NCI-H1105 treated with DMSO at 0.1 percent for 48 hours (cell line): Measurements from ENCODE around the gene ARGFX.
"Not testable (repeated sequence)": the region's sequence is repeated elsewhere in the genome, so short reads cannot be mapped to it uniquely, and the experiment has no call there.

Source experiments
- DNase-seq: peaks from one replicate; lab custom pipeline; 2025; lab: John Stamatoyannopoulos, UW

Gene ARGFX

GRCh38 chr3:121599900-121600299 is 32.2 kb downstream of the ARGFX start:
- DNase-seq, result not testable (repeated sequence)

DNA sequence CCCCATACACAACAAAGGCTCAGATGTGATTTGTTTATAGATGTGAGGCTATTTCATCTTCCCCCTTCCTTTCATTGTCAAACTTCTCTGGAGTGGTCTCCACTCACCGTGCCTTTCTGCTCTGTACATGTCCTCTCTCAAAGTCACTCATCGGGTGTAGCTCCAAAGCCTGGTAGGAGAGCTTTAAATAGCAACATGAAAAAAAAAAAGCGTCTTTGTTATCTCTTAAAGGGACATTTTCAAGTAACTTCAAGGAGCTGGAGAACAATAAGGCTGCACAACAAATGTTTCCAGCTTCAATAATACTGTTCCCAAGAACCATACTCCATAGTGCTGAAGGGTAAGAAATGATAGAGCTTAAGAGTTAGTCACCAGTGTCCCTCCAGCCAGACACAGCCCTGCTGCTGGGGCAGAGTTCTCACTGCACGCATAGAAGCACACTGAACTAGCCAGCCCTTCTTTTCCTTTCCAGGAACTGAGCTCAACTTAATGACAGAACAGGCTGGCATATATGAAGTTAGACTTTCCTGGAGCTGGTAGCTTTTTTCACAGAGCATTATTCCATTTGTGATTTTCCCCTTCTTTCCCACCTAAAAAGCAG is 33.6 kb downstream of the ARGFX start:
- DNase-seq, result no peak

GRCh38 chr3:121604759-121605158 is 37.0 kb downstream of the ARGFX start:
- DNase-seq, result no peak

DNA sequence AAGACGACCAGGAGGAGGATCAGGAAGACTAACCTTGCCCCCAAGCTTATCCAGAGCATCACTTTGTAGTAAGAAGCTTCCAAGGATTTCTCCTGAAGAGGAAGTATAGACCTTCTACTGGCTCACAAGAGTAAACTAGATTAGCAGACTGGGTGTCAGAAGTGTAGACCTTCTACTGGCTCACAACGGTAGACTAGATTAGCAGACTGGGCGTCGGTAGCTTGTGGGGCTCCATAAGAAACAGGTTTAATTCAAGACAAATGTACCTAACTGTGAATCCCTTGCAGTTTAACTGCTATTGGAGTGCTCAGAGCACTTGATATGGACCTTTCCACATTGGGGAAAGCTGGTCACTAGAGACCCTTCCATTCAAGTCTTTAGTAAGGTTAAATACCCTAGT is 38.4 kb downstream of the ARGFX start:
- DNase-seq, result no peak
